ENCODE measurements around the gene CCDC183.

CCDC183 gene

GRCh38 chr9:136806631-136807201 is 10.6 kb downstream of the CCDC183 start:
- H3K4me3 ChIP-seq (replicated peaks in 1 of 2; ENCODE audit: low read depth in 2 of 2, low read length in 2 of 2), result peak overlapping the region; percentile 72 to 91
- no peak for TF ChIP-seq CTCF (IDR thresholded peaks at IDR 0.05; ENCODE audit: low read depth, low read length)
- no peak for DNase-seq (ENCODE audit: low read depth in 2 of 2)

- no peak for TF ChIP-seq CTCF (IDR thresholded peaks at IDR 0.05; ENCODE audit: low read depth, low read length)
- DNase-seq (ENCODE audit: low read depth in 2 of 2), result peak; percentile 70 to 75
- H3K4me3 ChIP-seq (replicated peaks in 1 of 2; ENCODE audit: low read depth in 2 of 2, low read length in 2 of 2), result peak within 1 kb of the TSS; percentile 85 to 91
Observed at GRCh38 chr9:136807281-136808074, 11.3 kb downstream of the CCDC183 start, which contains the start of gene RABL6. Gene RABL6, plus strand, starts transcription at chr9:136807948. Its CDS starts 249 bp downstream, at chr9:136808197.

- peak in 1 of 2 donors; percentile 10 for DNase-seq (ENCODE audit: low read depth in 2 of 2)
- no peak for TF ChIP-seq CTCF (IDR thresholded peaks at IDR 0.05; ENCODE audit: low read depth, low read length)
- H3K4me3 ChIP-seq (replicated peaks in 1 of 2; ENCODE audit: low read depth in 2 of 2, low read length in 2 of 2), result peak overlapping the region; percentile 85 to 91
Observed at GRCh38 chr9:136808075-136808805, 12.1 kb downstream of the CCDC183 start.

GRCh38 chr9:136808806-136809158 is 12.6 kb downstream of the CCDC183 start:
- TF ChIP-seq CTCF (IDR thresholded peaks at IDR 0.05; ENCODE audit: low read depth, low read length), result no peak
- peak; percentile 56 for DNase-seq (ENCODE audit: low read depth in 2 of 2)
- peak overlapping the region; percentile 85 to 91 for H3K4me3 ChIP-seq (replicated peaks in 1 of 2; ENCODE audit: low read depth in 2 of 2, low read length in 2 of 2)

- H3K4me3 ChIP-seq (replicated peaks in 1 of 2; ENCODE audit: low read depth in 2 of 2, low read length in 2 of 2), result no peak overlapping the region
- no peak for TF ChIP-seq CTCF (IDR thresholded peaks at IDR 0.05; ENCODE audit: low read depth, low read length)
- DNase-seq (ENCODE audit: low read depth in 2 of 2), result no peak
Observed at GRCh38 chr9:136814725-136815421, 18.7 kb downstream of the CCDC183 start.

- DNase-seq (ENCODE audit: low read depth in 2 of 2), result no peak
- H3K4me3 ChIP-seq (replicated peaks in 1 of 2; ENCODE audit: low read depth in 2 of 2, low read length in 2 of 2), result no peak overlapping the region
- TF ChIP-seq CTCF (IDR thresholded peaks at IDR 0.05; ENCODE audit: low read depth, low read length), result no peak
Observed at GRCh38 chr9:136815422-136815782, 19.3 kb downstream of the CCDC183 start.
